ENCODE results near the gene TNKS1BP1. TPM values are rescaled to one million over a fixed set of nuclear protein-coding genes. Genes with fewer than 3 reads are reported as not detected.

TNKS1BP1 gene
- total and polyA plus RNA-seq, 2 of the 8 experiments (the other 6 are each of a cell fraction or from before 2014, with no cell fraction given): 50.0 to 122 TPM

GRCh38 chr11:57324886-57325734 lies at the start of gene TNKS1BP1 (continued):
- peak; percentile 28 for TF ChIP-seq NANOG (IDR thresholded peaks at IDR 0.05; ENCODE audit: insufficient read depth, low read depth, low read length, poor library complexity, severe bottlenecking)
- TF ChIP-seq KDM5A (IDR thresholded peaks at IDR 0.05; ENCODE audit: low read length): peak; percentile 17; the same call in 1 of the 2 replicates
- peak; percentile 95 for TF ChIP-seq CEBPB (IDR thresholded peaks at IDR 0.05; ENCODE audit: low read depth, low read length)
- TF ChIP-seq YY1 (IDR thresholded peaks at IDR 0.05; ENCODE audit: low read depth, low read length): peak; percentile 87
- no peak for TF ChIP-seq KDM4A (IDR thresholded peaks at IDR 0.05; ENCODE audit: low read depth, low read length, severe bottlenecking)
- no peak for TF ChIP-seq SP4 (IDR thresholded peaks at IDR 0.05; ENCODE audit: low read length)
- TF ChIP-seq SIRT6 (IDR thresholded peaks at IDR 0.05; ENCODE audit: low read length): no peak
- TF ChIP-seq TAF1 (IDR thresholded peaks at IDR 0.05; ENCODE audit: low read depth, low read length): peak; percentile 98
- no peak for TF ChIP-seq SIX5 (IDR thresholded peaks at IDR 0.05; ENCODE audit: low read depth, low read length)
- peak; percentile 94 for TF ChIP-seq POU5F1 (IDR thresholded peaks at IDR 0.05; ENCODE audit: low read depth, low read length)
- TF ChIP-seq RAD21 (IDR thresholded peaks at IDR 0.05 in 1 of 2, conservative IDR thresholded peaks at IDR 0.05 in 1 of 2; ENCODE audit: low read depth in 2 of 2, low read length in 2 of 2): peak in 1 of 2 experiments; percentile 7; a peak in 1 of 4 replicates
- peak; percentile 82 for TF ChIP-seq POLR2AphosphoS5 (IDR thresholded peaks at IDR 0.05; ENCODE audit: low read depth, low read length)
- TF ChIP-seq ZNF274 (IDR thresholded peaks at IDR 0.05; ENCODE audit: borderline replicate concordance, extremely low read depth, low read length): no peak
- TF ChIP-seq RNF2 (IDR thresholded peaks at IDR 0.05; ENCODE audit: borderline replicate concordance, low read depth, low read length, missing control alignments, poor library complexity, severe bottlenecking): no peak
- peak; percentile 69 for TF ChIP-seq SP2 (IDR thresholded peaks at IDR 0.05; ENCODE audit: low read length)
- no peak for TF ChIP-seq BACH1 (IDR thresholded peaks at IDR 0.05; ENCODE audit: low read length)
- peak; percentile 48; the same call in 1 of the 2 replicates for TF ChIP-seq SP1 (IDR thresholded peaks at IDR 0.05; ENCODE audit: low read depth, low read length)
- TF ChIP-seq TAF7 (optimal IDR thresholded peaks at IDR 0.05; ENCODE audit: borderline replicate concordance, low read depth, low read length): peak; percentile 77
- peak; percentile 32 for TF ChIP-seq SAP30 (IDR thresholded peaks at IDR 0.05; ENCODE audit: insufficient read depth, insufficient replicate concordance, low read length)
- TF ChIP-seq SIN3A (conservative IDR thresholded peaks at IDR 0.05 in 1 of 2, IDR thresholded peaks at IDR 0.05 in 1 of 2; ENCODE audit: low read depth in 1 of 2, low read length in 2 of 2): peak in 1 of 2 experiments; percentile 62; a peak in 1 of 4 replicates
- TF ChIP-seq PHF8 (conservative IDR thresholded peaks at IDR 0.05; ENCODE audit: low read depth, low read length): peak; percentile 48
- TF ChIP-seq EGR1 (IDR thresholded peaks at IDR 0.05; ENCODE audit: borderline replicate concordance, low read depth, low read length): no peak
- TF ChIP-seq MAX (IDR thresholded peaks at IDR 0.05): peak; percentile 16; the same call in 1 of the 2 replicates
